KG1 (cell line): Measurements from ENCODE around the gene USP17L19.
"Not testable (repeated sequence)": the region's sequence is repeated elsewhere in the genome, so short reads cannot be mapped to it uniquely, and the experiment has no call there.

Experiments
- DNase-seq: peaks from one replicate; lab custom pipeline; 2025; lab: John Stamatoyannopoulos, UW

Gene USP17L19, protein sequence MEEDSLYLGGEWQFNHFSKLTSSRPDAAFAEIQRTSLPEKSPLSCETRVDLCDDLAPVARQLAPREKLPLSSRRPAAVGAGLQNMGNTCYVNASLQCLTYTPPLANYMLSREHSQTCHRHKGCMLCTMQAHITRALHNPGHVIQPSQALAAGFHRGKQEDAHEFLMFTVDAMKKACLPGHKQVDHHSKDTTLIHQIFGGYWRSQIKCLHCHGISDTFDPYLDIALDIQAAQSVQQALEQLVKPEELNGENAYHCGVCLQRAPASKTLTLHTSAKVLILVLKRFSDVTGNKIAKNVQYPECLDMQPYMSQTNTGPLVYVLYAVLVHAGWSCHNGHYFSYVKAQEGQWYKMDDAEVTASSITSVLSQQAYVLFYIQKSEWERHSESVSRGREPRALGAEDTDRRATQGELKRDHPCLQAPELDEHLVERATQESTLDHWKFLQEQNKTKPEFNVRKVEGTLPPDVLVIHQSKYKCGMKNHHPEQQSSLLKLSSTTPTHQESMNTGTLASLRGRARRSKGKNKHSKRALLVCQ

GRCh38 chr4:9253078-9253477, at the start of gene USP17L19:
TSS of gene USP17L19 (plus strand) at chr4:9253378. CDS start at chr4:9253378, 0 bp downstream.
- not testable (repeated sequence) for DNase-seq

DNA sequence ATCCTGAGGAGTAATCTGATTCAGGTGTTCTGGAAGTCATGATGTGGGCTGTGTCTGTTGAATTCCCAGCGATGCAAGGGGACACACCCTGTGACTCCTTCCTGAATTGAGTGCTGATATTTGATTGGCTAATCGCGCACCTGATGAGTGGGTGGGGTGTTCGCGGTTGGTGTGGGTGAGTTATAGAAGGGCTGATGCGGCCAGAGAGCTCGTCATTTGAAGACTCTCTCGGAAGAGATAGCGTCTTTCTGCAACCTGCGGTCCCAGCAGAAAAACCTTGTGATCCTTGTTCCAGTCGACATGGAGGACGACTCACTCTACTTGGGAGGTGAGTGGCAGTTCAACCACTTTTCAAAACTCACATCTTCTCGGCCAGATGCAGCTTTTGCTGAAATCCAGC, 42.8 kb upstream of the USP17L19 start, which contains the start of gene USP17L10:
USP17L10 (plus strand) TSS at position 301 of the 400 bp plus-strand sequence; CDS start at position 301, 0 bp downstream.
- DNase-seq = not testable (repeated sequence)

DNA sequence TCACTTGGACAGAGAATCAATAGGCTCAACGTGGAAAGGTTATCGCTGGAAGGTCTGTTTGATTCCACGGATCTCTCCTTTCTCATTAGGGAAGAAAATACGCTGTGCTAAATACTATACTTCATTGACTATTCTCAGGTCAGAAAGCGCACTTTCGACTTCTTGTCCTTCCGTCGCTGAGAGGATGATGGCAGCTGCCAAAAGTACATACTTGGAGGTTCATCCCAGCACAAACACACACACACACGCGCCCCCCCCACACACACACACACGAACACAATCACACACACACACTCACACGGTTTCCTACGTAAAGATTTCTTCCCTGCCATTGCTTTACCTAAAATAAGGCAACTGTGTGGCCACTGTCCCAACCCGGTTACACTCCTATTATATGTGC, 38.5 kb upstream of the USP17L19 start:
- not testable (repeated sequence) for DNase-seq

GRCh38 chr4:9215105-9215504, 38.1 kb upstream of the USP17L19 start, which contains the start of gene USP17L11:
TSS of gene USP17L11 (plus strand) at chr4:9215405. CDS start at chr4:9215405, 0 bp downstream.
- DNase-seq = not testable (repeated sequence)

DNA sequence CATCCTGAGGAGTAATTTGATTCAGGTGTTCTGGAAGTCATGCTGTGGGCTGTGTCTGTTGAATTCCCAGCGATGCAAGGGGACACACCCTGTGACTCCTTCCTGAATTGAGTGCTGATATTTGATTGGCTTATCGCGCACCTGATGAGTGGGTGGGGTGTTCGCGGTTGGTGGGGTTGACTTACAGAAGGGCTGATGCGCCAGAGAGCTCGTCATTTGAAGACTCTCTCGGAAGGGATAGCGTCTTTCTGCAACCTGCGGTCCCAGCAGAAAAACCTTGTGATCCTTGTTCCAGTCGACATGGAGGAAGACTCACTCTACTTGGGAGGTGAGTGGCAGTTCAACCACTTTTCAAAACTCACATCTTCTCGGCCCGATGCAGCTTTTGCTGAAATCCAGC, 33.3 kb upstream of the USP17L19 start, which contains the start of gene USP17L12:
USP17L12 (plus strand) TSS at position 301 of the 400 bp plus-strand sequence; CDS start at position 301, 0 bp downstream.
- not testable (repeated sequence) for DNase-seq

DNA sequence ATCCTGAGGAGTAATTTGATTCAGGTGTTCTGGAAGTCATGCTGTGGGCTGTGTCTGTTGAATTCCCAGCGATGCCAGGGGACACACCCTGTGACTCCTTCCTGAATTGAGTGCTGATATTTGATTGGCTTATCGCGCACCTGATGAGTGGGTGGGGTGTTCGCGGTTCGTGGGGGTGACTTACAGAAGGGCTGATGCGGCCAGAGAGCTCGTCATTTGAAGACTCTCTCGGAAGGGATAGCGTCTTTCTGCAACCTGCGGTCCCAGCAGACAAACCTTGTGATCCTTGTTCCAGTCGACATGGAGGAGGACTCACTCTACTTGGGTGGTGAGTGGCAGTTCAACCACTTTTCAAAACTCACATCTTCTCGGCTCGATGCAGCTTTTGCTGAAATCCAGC, 28.6 kb upstream of the USP17L19 start, which contains the start of gene USP17L13:
USP17L13 (plus strand) TSS at position 301 of the 400 bp plus-strand sequence; CDS start at position 301, 0 bp downstream.
- DNase-seq = not testable (repeated sequence)

DNA sequence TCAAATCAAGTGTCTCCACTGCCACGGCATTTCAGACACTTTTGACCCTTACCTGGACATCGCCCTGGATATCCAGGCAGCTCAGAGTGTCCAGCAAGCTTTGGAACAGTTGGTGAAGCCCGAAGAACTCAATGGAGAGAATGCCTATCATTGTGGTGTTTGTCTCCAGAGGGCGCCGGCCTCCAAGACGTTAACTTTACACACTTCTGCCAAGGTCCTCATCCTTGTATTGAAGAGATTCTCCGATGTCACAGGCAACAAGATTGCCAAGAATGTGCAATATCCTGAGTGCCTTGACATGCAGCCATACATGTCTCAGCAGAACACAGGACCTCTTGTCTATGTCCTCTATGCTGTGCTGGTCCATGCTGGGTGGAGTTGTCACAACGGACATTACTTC, 22.9 kb upstream of the USP17L19 start:
- not testable (repeated sequence) for DNase-seq

DNA sequence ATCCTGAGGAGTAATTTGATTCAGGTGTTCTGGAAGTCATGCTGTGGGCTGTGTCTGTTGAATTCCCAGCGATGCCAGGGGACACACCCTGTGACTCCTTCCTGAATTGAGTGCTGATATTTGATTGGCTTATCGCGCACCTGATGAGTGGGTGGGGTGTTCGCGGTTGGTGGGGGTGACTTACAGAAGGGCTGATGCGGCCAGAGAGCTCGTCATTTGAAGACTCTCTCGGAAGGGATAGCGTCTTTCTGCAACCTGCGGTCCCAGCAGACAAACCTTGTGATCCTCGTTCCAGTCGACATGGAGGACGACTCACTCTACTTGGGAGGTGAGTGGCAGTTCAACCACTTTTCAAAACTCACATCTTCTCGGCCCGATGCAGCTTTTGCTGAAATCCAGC, 19.1 kb upstream of the USP17L19 start, which contains the start of gene USP17L15:
USP17L15 (plus strand) TSS at position 301 of the 400 bp plus-strand sequence; CDS start at position 301, 0 bp downstream.
- DNase-seq = not testable (repeated sequence)

GRCh38 chr4:9238461-9238860, 14.7 kb upstream of the USP17L19 start:
- not testable (repeated sequence) for DNase-seq

DNA sequence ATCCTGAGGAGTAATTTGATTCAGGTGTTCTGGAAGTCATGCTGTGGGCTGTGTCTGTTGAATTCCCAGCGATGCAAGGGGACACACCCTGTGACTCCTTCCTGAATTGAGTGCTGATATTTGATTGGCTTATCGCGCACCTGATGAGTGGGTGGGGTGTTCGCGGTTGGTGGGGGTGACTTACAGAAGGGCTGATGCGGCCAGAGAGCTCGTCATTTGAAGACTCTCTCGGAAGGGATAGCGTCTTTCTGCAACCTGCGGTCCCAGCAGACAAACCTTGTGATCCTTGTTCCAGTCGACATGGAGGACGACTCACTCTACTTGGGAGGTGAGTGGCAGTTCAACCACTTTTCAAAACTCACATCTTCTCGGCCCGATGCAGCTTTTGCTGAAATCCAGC, 9.6 kb upstream of the USP17L19 start, which contains the start of gene USP17L17:
USP17L17 (plus strand) TSS at position 301 of the 400 bp plus-strand sequence; CDS start at position 301, 0 bp downstream.
- DNase-seq = not testable (repeated sequence)

DNA sequence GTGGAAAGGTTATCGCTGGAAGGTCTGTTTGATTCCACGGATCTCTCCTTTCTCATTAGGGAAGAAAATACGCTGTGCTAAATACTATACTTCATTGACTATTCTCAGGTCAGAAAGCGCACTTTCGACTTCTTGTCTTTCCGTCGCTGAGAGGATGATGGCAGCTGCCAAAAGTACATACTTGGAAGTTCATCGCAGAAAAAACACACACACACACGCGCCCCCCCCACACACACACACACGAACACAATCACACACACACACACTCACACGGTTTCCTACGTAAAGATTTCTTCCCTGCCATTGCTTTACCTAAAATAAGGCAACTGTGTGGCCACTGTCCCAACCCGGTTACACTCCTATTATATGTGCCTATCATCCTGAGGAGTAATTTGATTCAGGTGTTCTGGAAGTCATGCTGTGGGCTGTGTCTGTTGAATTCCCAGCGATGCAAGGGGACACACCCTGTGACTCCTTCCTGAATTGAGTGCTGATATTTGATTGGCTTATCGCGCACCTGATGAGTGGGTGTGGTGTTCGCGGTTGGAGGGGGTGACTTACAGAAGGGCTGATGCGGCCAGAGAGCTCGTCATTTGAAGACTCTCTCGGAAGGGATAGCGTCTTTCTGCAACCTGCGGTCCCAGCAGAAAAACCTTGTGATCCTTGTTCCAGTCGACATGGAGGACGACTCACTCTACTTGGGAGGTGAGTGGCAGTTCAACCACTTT, 5.1 kb upstream of the USP17L19 start, which contains the start of gene USP17L18:
USP17L18 (plus strand) TSS at position 678 of the 728 bp plus-strand sequence; CDS start at position 678, 0 bp downstream.
- not testable (repeated sequence) for DNase-seq

- not testable (repeated sequence) for DNase-seq
Measured at GRCh38 chr4:9257824-9258223, 4.6 kb downstream of the USP17L19 start, which contains the start of gene USP17L20. TSS of gene USP17L20 (plus strand) at chr4:9258124. CDS start at chr4:9258124, 0 bp downstream.

DNA sequence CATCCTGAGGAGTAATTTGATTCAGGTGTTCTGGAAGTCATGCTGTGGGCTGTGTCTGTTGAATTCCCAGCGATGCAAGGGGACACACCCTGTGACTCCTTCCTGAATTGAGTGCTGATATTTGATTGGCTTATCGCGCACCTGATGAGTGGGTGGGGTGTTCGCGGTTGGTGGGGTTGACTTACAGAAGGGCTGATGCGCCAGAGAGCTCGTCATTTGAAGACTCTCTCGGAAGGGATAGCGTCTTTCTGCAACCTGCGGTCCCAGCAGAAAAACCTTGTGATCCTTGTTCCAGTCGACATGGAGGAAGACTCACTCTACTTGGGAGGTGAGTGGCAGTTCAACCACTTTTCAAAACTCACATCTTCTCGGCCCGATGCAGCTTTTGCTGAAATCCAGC, 9.4 kb downstream of the USP17L19 start, which contains the start of gene USP17L21:
USP17L21 (plus strand) TSS at position 301 of the 400 bp plus-strand sequence; CDS start at position 301, 0 bp downstream.
- DNase-seq = not testable (repeated sequence)

GRCh38 chr4:9267319-9267718, 14.1 kb downstream of the USP17L19 start, which contains the start of gene USP17L22:
TSS of gene USP17L22 (plus strand) at chr4:9267619. CDS start at chr4:9267619, 0 bp downstream.
- DNase-seq = not testable (repeated sequence)

DNA sequence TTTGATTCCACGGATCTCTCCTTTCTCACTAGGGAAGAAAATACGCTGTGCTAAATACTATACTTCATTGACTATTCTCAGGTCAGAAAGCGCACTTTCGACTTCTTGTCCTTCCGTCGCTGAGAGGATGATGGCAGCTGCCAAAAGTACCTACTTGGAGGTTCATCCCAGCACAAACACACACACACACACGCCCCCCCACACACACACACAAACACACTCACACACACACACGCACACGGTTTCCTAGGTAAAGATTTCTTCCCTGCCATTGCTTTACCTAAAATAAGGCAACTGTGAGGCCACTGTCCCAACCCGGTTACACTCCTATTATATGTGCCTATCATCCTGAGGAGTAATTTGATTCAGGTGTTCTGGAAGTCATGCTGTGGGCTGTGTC, 18.5 kb downstream of the USP17L19 start:
- DNase-seq = not testable (repeated sequence)
